ENCODE data around the gene SLC2A1. TPM values are rescaled to one million over a fixed set of nuclear protein-coding genes. Genes with fewer than 3 reads are reported as not detected.

Gene SLC2A1
- total RNA-seq, 2 experiments from 2014 or later = 98.0 to 109 TPM

GRCh38 chr1:42952303-42953001, 6.2 kb downstream of the SLC2A1 start:
- ChIA-PET POLR2A (interaction anchor here (1.0 to 1.4 kb wide), 4 partner anchors 9 to 29 kb away, joined by 3 to 5 read pairs (median 4); no protein-coding TSS in a partner anchor), CTCF (interaction anchor here (0.6 to 2.3 kb wide), 10 partner anchors 9 to 121 kb away, joined by 3 to 8 read pairs (median 3); no protein-coding TSS in a partner anchor)
- H3K4me3 Mint-ChIP-seq = peak overlapping the region; percentile 40
- peak overlapping the region; percentile 89 for H3K27ac Mint-ChIP-seq
- peak; percentile 59 for DNase-seq
- peaks cover 85% of the 10 kb centered on the region for H3K4me1 Mint-ChIP-seq
- H3K27me3 Mint-ChIP-seq = no peaks in the 10 kb centered on the region
- H3K36me3 Mint-ChIP-seq (ENCODE audit: low read depth) = peaks cover 71% of the 10 kb centered on the region
- no peaks in the 10 kb centered on the region for H3K9me3 Mint-ChIP-seq

- no peaks in the 10 kb centered on the region for H3K27me3 Mint-ChIP-seq
- no peaks in the 10 kb centered on the region for H3K9me3 Mint-ChIP-seq
- H3K4me1 Mint-ChIP-seq = peaks cover 90% of the 10 kb centered on the region
- peak overlapping the region; percentile 89 for H3K27ac Mint-ChIP-seq
- peaks cover 65% of the 10 kb centered on the region for H3K36me3 Mint-ChIP-seq (ENCODE audit: low read depth)
- POLR2A ChIA-PET = no interaction called here
- DNase-seq = no peak
- CTCF ChIA-PET = interaction anchor here (0.6 to 1.3 kb wide), 4 partner anchors 10 to 122 kb away, joined by 3 read pairs; no protein-coding TSS in a partner anchor
- H3K4me3 Mint-ChIP-seq = peak overlapping the region; percentile 40
Observed at GRCh38 chr1:42951588-42951987, 7.1 kb downstream of the SLC2A1 start.

- Mint-ChIP-seq H3K4me3 (peak overlapping the region; percentile 34), H3K27me3 (no peaks in the 10 kb centered on the region), H3K27ac (peak overlapping the region; percentile 88), H3K9me3 (no peaks in the 10 kb centered on the region), H3K4me1 (peaks cover 94% of the 10 kb centered on the region), H3K36me3 (ENCODE audit: low read depth) (peaks cover 60% of the 10 kb centered on the region)
- CTCF ChIA-PET = interaction anchor here (1.1 to 4.7 kb wide), 4 partner anchors 10 to 36 kb away, joined by 3 to 30 read pairs (median 4); no protein-coding TSS in a partner anchor
- POLR2A ChIA-PET = no interaction called here
- no peak for DNase-seq
Observed at GRCh38 chr1:42950116-42950481, 8.6 kb downstream of the SLC2A1 start.

- ChIA-PET CTCF (interaction anchor here (1.1 to 4.7 kb wide), 6 partner anchors 9 to 36 kb away, joined by 3 to 30 read pairs (median 4); no protein-coding TSS in a partner anchor), POLR2A (no interaction called here)
- peaks cover 94% of the 10 kb centered on the region for H3K4me1 Mint-ChIP-seq
- H3K36me3 Mint-ChIP-seq (ENCODE audit: low read depth) = peaks cover 56% of the 10 kb centered on the region
- peak overlapping the region; percentile 80 for H3K27ac Mint-ChIP-seq
- H3K9me3 Mint-ChIP-seq = no peaks in the 10 kb centered on the region
- no peaks in the 10 kb centered on the region for H3K27me3 Mint-ChIP-seq
- DNase-seq = no peak
- H3K4me3 Mint-ChIP-seq = peak overlapping the region; percentile 14
Observed at GRCh38 chr1:42949312-42950115, 9.2 kb downstream of the SLC2A1 start.

- Mint-ChIP-seq H3K27me3 (no peaks in the 10 kb centered on the region), H3K9me3 (no peaks in the 10 kb centered on the region), H3K36me3 (ENCODE audit: low read depth) (peaks cover 57% of the 10 kb centered on the region), H3K4me1 (peaks cover 95% of the 10 kb centered on the region), H3K27ac (peak overlapping the region; percentile 79), H3K4me3 (no peak overlapping the region)
- CTCF ChIA-PET = interaction anchor here (1.2 to 4.7 kb wide), 5 partner anchors 9 to 25 kb away, joined by 3 to 30 read pairs (median 3); no protein-coding TSS in a partner anchor
- DNase-seq = no peak
- POLR2A ChIA-PET = no interaction called here
Observed at GRCh38 chr1:42947965-42948732, 10.5 kb downstream of the SLC2A1 start.

GRCh38 chr1:42947117-42947516, 11.6 kb downstream of the SLC2A1 start:
- Mint-ChIP-seq H3K4me3 (no peak overlapping the region), H3K27ac (peak overlapping the region; percentile 83), H3K4me1 (peaks cover 95% of the 10 kb centered on the region), H3K27me3 (no peaks in the 10 kb centered on the region), H3K36me3 (ENCODE audit: low read depth) (peaks cover 67% of the 10 kb centered on the region), H3K9me3 (no peaks in the 10 kb centered on the region)
- DNase-seq = no peak
- CTCF ChIA-PET = interaction anchor here (1.4 to 4.7 kb wide), 3 partner anchors 10 to 24 kb away, joined by 3 to 30 read pairs (median 4); no protein-coding TSS in a partner anchor
- POLR2A ChIA-PET = no interaction called here

GRCh38 chr1:42946120-42946898, 12.4 kb downstream of the SLC2A1 start:
- POLR2A ChIA-PET = no interaction called here
- Mint-ChIP-seq H3K36me3 (ENCODE audit: low read depth) (peaks cover 67% of the 10 kb centered on the region), H3K27me3 (no peaks in the 10 kb centered on the region), H3K4me3 (no peak overlapping the region), H3K27ac (peak overlapping the region; percentile 85), H3K9me3 (no peaks in the 10 kb centered on the region), H3K4me1 (peaks cover 95% of the 10 kb centered on the region)
- DNase-seq = no peak
- CTCF ChIA-PET = interaction anchor here (3.0 to 4.7 kb wide), 2 partner anchors 10 to 14 kb away, joined by 9 to 30 read pairs; no protein-coding TSS in a partner anchor

- ChIA-PET POLR2A (no interaction called here), CTCF (interaction anchor here (3.0 kb wide), 1 partner anchor 13 kb away, joined by 9 read pairs; no protein-coding TSS in a partner anchor)
- Mint-ChIP-seq H3K27ac (peak overlapping the region; percentile 84), H3K36me3 (ENCODE audit: low read depth) (peaks cover 69% of the 10 kb centered on the region), H3K4me1 (peaks cover 97% of the 10 kb centered on the region), H3K27me3 (no peaks in the 10 kb centered on the region), H3K9me3 (no peaks in the 10 kb centered on the region), H3K4me3 (peak overlapping the region; percentile 65)
- no peak for DNase-seq
Observed at GRCh38 chr1:42945164-42945563, 13.5 kb downstream of the SLC2A1 start.

- CTCF ChIA-PET = interaction anchor here (1.8 to 3.0 kb wide), 2 partner anchors 12 to 20 kb away, joined by 6 to 9 read pairs; no protein-coding TSS in a partner anchor
- Mint-ChIP-seq H3K4me3 (peak overlapping the region; percentile 65), H3K27ac (peak overlapping the region; percentile 84)
Observed at GRCh38 chr1:42944246-42944928, 14.3 kb downstream of the SLC2A1 start.

GRCh38 chr1:42943728-42944127, 14.9 kb downstream of the SLC2A1 start:
- ChIA-PET POLR2A (interaction anchor here (1.6 kb wide), 1 partner anchor 9 kb away, joined by 5 read pairs; no protein-coding TSS in a partner anchor), CTCF (interaction anchor here (0.9 to 3.0 kb wide), 4 partner anchors 10 to 21 kb away, joined by 3 to 9 read pairs (median 4); no protein-coding TSS in a partner anchor)
- DNase-seq = no peak
- Mint-ChIP-seq H3K9me3 (no peaks in the 10 kb centered on the region), H3K27me3 (no peaks in the 10 kb centered on the region), H3K36me3 (ENCODE audit: low read depth) (peaks cover 70% of the 10 kb centered on the region), H3K4me3 (peak overlapping the region; percentile 36), H3K27ac (peak overlapping the region; percentile 84), H3K4me1 (peaks cover 96% of the 10 kb centered on the region)

More at GRCh38 chr1:42944246-42944928, 14.3 kb downstream of the SLC2A1 start:
- no peak for DNase-seq
- Mint-ChIP-seq H3K36me3 (ENCODE audit: low read depth) (peaks cover 68% of the 10 kb centered on the region), H3K9me3 (no peaks in the 10 kb centered on the region), H3K27me3 (no peaks in the 10 kb centered on the region), H3K4me1 (peaks cover 95% of the 10 kb centered on the region)
- POLR2A ChIA-PET = interaction anchor here (1.6 kb wide), 1 partner anchor 8 kb away, joined by 5 read pairs; no protein-coding TSS in a partner anchor

GRCh38 chr1:42943166-42943565, 15.5 kb downstream of the SLC2A1 start:
- Mint-ChIP-seq H3K9me3 (no peaks in the 10 kb centered on the region), H3K4me1 (peaks cover 97% of the 10 kb centered on the region), H3K27me3 (no peaks in the 10 kb centered on the region), H3K36me3 (ENCODE audit: low read depth) (peaks cover 72% of the 10 kb centered on the region), H3K27ac (peak overlapping the region; percentile 84), H3K4me3 (peak overlapping the region; percentile 35)
- ChIA-PET CTCF (interaction anchor here (0.8 to 1.8 kb wide), 4 partner anchors 10 to 21 kb away, joined by 3 to 6 read pairs (median 3); no protein-coding TSS in a partner anchor), POLR2A (interaction anchor here (1.6 kb wide), 1 partner anchor 10 kb away, joined by 5 read pairs; no protein-coding TSS in a partner anchor)
- DNase-seq = no peak

All from activated CD4-positive, alpha-beta T cell treated with anti-CD3 and anti-CD28 coated beads, Interleukin-2, amount 10 ng/mL, durations not matched to agents 7 days and 5 days (primary cell).